Osteoblast (primary cell): Measurements from ENCODE around the gene HBA2. TPM values are rescaled to one million over a fixed set of nuclear protein-coding genes. Genes with fewer than 3 reads are reported as not detected.
"Not testable (repeated sequence)": the region's sequence is repeated elsewhere in the genome, so short reads cannot be mapped to it uniquely, and the experiment has no call there.

Source experiments
- DNase-seq: peaks from one replicate; pipeline ENCODE4 v3.0.0; 2011; ENCODE audit warnings: low spot score, mixed read lengths; ENCODE audit not compliant: insufficient read length; ENCODE audit errors: missing footprints
- H2AFZ ChIP-seq: 2 replicates; pipeline ENCODE4 v1.6.0; 2011; ENCODE audit warnings: mild to moderate bottlenecking, low read length
- H3K27ac ChIP-seq: 2 replicates; pipeline ENCODE4 v1.5.1; 2011; ENCODE audit warnings: mild to moderate bottlenecking, low read depth, low read length, moderate library complexity
- H3K27me3 ChIP-seq: 2 replicates; pipeline ENCODE4 v1.6.0; 2012; ENCODE audit warnings: mild to moderate bottlenecking, control low read depth, inconsistent platforms, low read length, moderate library complexity; ENCODE audit not compliant: insufficient read depth
- H3K36me3 ChIP-seq: 2 replicates; pipeline ENCODE4 v1.5.1; 2011; ENCODE audit warnings: mild to moderate bottlenecking, low read length, control low read depth, moderate library complexity; ENCODE audit not compliant: insufficient read depth
- H3K4me1 ChIP-seq: 2 replicates; pipeline ENCODE4 v1.5.1; 2011; ENCODE audit warnings: mild to moderate bottlenecking, low read length, control low read depth, moderate library complexity; ENCODE audit not compliant: insufficient read depth
- H3K4me2 ChIP-seq: 2 replicates; pipeline ENCODE4 v1.6.0; 2011; ENCODE audit warnings: mild to moderate bottlenecking, low read length; ENCODE audit not compliant: insufficient read depth
- H3K4me3 ChIP-seq: fragments of 200-600 bp; sonication (generic); 3 replicates; pipeline ENCODE4 v1.5.1; 2012; ENCODE audit warnings: mild to moderate bottlenecking, low read length, inconsistent platforms; ENCODE audit not compliant: insufficient read depth
- H3K79me2 ChIP-seq: 2 replicates; pipeline ENCODE4 v1.6.0; 2012; ENCODE audit warnings: mild to moderate bottlenecking, low read length, control low read depth, inconsistent platforms; ENCODE audit not compliant: insufficient read depth
- H3K9me3 ChIP-seq: 2 replicates; pipeline ENCODE4 v1.5.1; 2011; ENCODE audit warnings: low read depth, low read length, control low read depth
- H4K20me1 ChIP-seq: 2 replicates; pipeline ENCODE4 v1.6.0; 2012; ENCODE audit warnings: mild to moderate bottlenecking, low read length, control low read depth; ENCODE audit not compliant: insufficient read depth
- total RNA-seq: library from RNA; depleted of rRNA; stranded (reverse); fragments of >200 nt; gene quantifications from 2 replicates; pipeline ENCODE4 v1.2.3, GENCODE V29; 2012
- TF ChIP-seq, protein P1 (sequence below): IDR thresholded peaks from 2 replicates; pipeline ENCODE4 v1.5.1; 2011; ENCODE audit warnings: mild to moderate bottlenecking, low read depth, low read length, moderate library complexity; ENCODE audit errors: extremely low read depth

Gene HBA2
- total RNA-seq, 1 donor, result not detected

DNA sequence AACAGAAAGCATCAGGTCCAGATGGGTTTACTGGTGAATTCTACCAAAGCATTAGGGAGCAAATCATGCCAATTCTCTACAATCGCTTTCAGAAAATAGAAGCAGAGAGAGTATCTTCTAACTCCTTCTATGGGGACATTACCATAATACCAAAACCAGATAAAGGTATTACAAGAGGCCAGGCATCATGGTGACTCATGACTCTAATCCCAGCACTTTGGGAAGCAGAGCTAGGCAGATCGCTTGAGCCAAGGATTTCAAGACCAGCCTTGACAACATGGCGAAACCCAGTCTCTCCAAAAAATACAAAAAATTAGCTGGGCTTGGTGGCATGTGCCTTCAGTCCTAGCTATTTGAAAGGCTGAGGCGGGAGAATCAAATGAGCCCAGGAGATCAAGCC lies 30.6 kb downstream of the HBA2 start:
- no peak overlapping the region for H3K4me2 ChIP-seq
- no peak for DNase-seq
- no peak overlapping the region for H3K4me3 ChIP-seq
- no peaks in the 10 kb centered on the region for H3K27me3 ChIP-seq
- H3K79me2 ChIP-seq, result peaks cover 12% of the 10 kb centered on the region
- peaks cover 4% of the 10 kb centered on the region for H3K4me1 ChIP-seq
- H3K27ac ChIP-seq, result no peak overlapping the region
- H3K36me3 ChIP-seq, result peaks cover 68% of the 10 kb centered on the region
- no peaks in the 10 kb centered on the region for H3K9me3 ChIP-seq
- TF ChIP-seq, protein P1, sequence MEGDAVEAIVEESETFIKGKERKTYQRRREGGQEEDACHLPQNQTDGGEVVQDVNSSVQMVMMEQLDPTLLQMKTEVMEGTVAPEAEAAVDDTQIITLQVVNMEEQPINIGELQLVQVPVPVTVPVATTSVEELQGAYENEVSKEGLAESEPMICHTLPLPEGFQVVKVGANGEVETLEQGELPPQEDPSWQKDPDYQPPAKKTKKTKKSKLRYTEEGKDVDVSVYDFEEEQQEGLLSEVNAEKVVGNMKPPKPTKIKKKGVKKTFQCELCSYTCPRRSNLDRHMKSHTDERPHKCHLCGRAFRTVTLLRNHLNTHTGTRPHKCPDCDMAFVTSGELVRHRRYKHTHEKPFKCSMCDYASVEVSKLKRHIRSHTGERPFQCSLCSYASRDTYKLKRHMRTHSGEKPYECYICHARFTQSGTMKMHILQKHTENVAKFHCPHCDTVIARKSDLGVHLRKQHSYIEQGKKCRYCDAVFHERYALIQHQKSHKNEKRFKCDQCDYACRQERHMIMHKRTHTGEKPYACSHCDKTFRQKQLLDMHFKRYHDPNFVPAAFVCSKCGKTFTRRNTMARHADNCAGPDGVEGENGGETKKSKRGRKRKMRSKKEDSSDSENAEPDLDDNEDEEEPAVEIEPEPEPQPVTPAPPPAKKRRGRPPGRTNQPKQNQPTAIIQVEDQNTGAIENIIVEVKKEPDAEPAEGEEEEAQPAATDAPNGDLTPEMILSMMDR, result no peak
- peaks cover 25% of the 10 kb centered on the region for H4K20me1 ChIP-seq
- H2AFZ ChIP-seq, result no peak overlapping the region

- Histone ChIP-seq H3K36me3 (peaks cover 67% of the 10 kb centered on the region), H3K79me2 (peaks cover 18% of the 10 kb centered on the region), H4K20me1 (peaks cover 31% of the 10 kb centered on the region)
- H3K4me2 ChIP-seq, H3K4me3 ChIP-seq, H3K27me3 ChIP-seq, H3K4me1 ChIP-seq, DNase-seq, H3K9me3 ChIP-seq, H3K27ac ChIP-seq, H2AFZ ChIP-seq: not testable (repeated sequence)
These were observed 31.4 kb downstream of the HBA2 start for GRCh38 chr16:204046-204445.

DNA sequence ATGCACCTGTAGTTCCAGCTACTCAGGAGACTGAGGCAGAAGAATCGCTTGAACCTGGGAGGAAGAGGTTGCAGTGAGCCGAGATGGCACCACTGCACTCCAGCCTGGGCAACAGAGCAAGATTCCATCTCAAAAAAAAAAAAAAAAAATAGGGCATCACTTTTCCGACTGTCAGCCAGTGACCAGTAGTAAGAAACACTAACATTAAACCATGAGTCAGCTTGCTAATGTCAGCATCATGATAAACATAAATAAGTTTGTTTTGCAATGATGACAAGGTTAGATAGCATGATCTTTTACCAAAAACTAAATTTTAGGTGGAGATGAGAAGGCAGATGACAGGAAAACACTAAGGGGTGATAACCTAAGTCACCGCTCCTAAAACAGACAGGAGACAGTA lies 36.7 kb downstream of the HBA2 start:
- not testable (repeated sequence) for H3K27ac ChIP-seq, H3K27me3 ChIP-seq, H3K4me2 ChIP-seq, H2AFZ ChIP-seq, H3K4me1 ChIP-seq, H3K4me3 ChIP-seq, H3K9me3 ChIP-seq, DNase-seq
- peaks cover 52% of the 10 kb centered on the region for H3K79me2 ChIP-seq
- H4K20me1 ChIP-seq, result peaks cover 28% of the 10 kb centered on the region
- peaks cover 71% of the 10 kb centered on the region for H3K36me3 ChIP-seq

DNA sequence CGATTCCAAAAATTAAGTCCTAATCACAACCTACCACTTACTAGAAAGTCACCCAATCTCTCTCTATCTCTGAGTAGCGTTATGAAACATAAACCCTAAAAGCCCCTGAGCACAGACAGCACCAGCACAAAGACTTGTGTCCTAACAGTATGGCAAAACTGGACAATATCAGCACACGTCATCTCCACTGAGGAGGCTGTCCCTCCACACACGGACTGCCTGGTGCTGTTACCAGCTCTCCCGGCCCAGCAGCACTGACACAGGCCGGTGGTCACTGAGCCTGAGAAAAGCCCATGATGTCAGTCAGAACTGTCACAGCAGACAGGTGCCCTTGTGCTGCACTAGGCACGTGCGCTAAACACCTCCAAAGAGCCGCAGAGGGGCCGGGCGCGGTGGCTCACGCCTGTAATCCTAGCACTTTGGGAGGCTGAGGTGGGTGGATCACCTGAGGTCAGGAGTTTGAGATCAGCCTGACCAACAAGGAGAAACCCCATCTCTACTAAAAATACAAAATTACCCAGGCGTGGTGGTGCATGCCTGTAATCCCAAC lies 39.0 kb downstream of the HBA2 start:
- H4K20me1 ChIP-seq, result peaks cover 32% of the 10 kb centered on the region
- peaks cover 69% of the 10 kb centered on the region for H3K36me3 ChIP-seq
- H3K79me2 ChIP-seq, result peaks cover 71% of the 10 kb centered on the region

GRCh38 chr16:212999-213398 lies 40.3 kb downstream of the HBA2 start:
- TF ChIP-seq, protein P1, result no peak
- peaks cover 77% of the 10 kb centered on the region for H3K79me2 ChIP-seq
- no peak overlapping the region for H2AFZ ChIP-seq
- no peak for DNase-seq
- no peak overlapping the region for H3K27ac ChIP-seq
- H3K4me3 ChIP-seq, result no peak overlapping the region
- H3K36me3 ChIP-seq, result peaks cover 66% of the 10 kb centered on the region
- no peak overlapping the region for H3K4me2 ChIP-seq
- H3K9me3 ChIP-seq, result no peaks in the 10 kb centered on the region
- H3K4me1 ChIP-seq, result no peaks in the 10 kb centered on the region
- peaks cover 33% of the 10 kb centered on the region for H4K20me1 ChIP-seq
- H3K27me3 ChIP-seq, result no peaks in the 10 kb centered on the region

More for the DNA sequence above, 39.0 kb downstream of the HBA2 start:
- H3K27me3 ChIP-seq, DNase-seq, H3K27ac ChIP-seq, H2AFZ ChIP-seq, H3K4me3 ChIP-seq, H3K9me3 ChIP-seq, H3K4me1 ChIP-seq, H3K4me2 ChIP-seq: not testable (repeated sequence)
